Gastroesophageal sphincter (tissue), 3 donors: ENCODE measurements around the gene FRA10AC1.

Source experiments
- EP300 ChIP-seq: sonication (generic); formaldehyde crosslinking; IDR thresholded peaks from one replicate; pipeline ENCODE4 v1.6.1; 2017; ENCODE audit warnings: antibody characterized with exemption, mild to moderate bottlenecking
- POLR2A ChIP-seq, 2 donors: fragments of 450-650 bp; IDR thresholded peaks; one replicate each; pipeline ENCODE4 v1.6.1; 2017; ENCODE audit warnings: antibody characterized with exemption in 2 of 2, mild to moderate bottlenecking in 2 of 2, moderate library complexity in 1 of 2
- POLR2AphosphoS5 ChIP-seq: sonication (generic); formaldehyde crosslinking; IDR thresholded peaks from one replicate; pipeline ENCODE4 v1.6.1; 2017; ENCODE audit warnings: antibody characterized with exemption
- TF ChIP-seq, protein P1 (sequence below), 4 experiments: fragments of 200-600 bp in 2 of 4; fragments of 450-650 bp in 2 of 4; sonication (generic) in 1 of 4; IDR thresholded peaks; one replicate each; pipeline ENCODE4 v1.5.1; 2017 to 2019; ENCODE audit warnings: antibody characterized with exemption in 4 of 4, mild to moderate bottlenecking in 2 of 4, moderate library complexity in 2 of 4

DNA sequence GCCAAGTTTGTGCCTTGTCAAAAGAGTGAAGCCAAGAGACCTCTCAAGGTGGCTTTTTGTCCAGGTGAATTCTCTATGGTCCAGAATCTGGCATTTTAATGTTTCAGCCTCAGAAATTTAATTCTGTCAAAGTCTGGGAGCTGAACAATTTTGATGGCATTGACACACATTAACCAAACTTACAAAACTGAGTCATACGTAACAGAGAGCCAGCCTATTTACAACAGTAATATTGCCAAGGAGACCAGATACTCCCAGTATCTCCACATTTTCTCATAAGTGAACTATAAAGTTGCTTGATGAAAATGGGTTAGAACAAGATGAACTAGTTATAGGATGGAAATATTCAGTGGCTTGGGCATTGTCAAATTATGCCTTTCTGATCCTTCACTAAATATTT is 46.2 kb downstream of the FRA10AC1 start:
- TF ChIP-seq EP300 = no peak
- TF ChIP-seq, protein P1, sequence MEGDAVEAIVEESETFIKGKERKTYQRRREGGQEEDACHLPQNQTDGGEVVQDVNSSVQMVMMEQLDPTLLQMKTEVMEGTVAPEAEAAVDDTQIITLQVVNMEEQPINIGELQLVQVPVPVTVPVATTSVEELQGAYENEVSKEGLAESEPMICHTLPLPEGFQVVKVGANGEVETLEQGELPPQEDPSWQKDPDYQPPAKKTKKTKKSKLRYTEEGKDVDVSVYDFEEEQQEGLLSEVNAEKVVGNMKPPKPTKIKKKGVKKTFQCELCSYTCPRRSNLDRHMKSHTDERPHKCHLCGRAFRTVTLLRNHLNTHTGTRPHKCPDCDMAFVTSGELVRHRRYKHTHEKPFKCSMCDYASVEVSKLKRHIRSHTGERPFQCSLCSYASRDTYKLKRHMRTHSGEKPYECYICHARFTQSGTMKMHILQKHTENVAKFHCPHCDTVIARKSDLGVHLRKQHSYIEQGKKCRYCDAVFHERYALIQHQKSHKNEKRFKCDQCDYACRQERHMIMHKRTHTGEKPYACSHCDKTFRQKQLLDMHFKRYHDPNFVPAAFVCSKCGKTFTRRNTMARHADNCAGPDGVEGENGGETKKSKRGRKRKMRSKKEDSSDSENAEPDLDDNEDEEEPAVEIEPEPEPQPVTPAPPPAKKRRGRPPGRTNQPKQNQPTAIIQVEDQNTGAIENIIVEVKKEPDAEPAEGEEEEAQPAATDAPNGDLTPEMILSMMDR (IDR thresholded peaks at IDR 0.05) = no peak
- no peak for TF ChIP-seq POLR2A (IDR thresholded peaks at IDR 0.05)
- no peak for TF ChIP-seq POLR2AphosphoS5
